ENCODE measurements around the gene KIAA1958.

DNA sequence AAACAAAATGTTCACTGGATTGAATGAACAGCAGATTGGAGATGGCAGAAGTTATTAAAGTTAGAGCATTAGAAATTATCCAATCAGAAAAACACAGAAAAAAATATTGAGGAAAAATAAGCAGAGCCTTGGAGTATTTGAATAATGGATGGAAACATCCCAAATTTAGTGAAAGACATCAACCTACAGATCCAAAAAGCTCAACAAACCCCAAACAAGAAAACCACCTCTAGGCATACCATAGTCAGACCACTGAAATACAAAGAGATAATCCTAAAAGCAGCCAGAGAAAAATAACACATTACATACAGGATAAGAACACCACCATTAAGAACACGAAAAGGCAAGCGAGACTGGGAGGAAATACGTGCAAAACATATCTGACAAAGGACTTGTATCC is 226.1 kb downstream of the KIAA1958 start:
- TF ChIP-seq, protein P1, sequence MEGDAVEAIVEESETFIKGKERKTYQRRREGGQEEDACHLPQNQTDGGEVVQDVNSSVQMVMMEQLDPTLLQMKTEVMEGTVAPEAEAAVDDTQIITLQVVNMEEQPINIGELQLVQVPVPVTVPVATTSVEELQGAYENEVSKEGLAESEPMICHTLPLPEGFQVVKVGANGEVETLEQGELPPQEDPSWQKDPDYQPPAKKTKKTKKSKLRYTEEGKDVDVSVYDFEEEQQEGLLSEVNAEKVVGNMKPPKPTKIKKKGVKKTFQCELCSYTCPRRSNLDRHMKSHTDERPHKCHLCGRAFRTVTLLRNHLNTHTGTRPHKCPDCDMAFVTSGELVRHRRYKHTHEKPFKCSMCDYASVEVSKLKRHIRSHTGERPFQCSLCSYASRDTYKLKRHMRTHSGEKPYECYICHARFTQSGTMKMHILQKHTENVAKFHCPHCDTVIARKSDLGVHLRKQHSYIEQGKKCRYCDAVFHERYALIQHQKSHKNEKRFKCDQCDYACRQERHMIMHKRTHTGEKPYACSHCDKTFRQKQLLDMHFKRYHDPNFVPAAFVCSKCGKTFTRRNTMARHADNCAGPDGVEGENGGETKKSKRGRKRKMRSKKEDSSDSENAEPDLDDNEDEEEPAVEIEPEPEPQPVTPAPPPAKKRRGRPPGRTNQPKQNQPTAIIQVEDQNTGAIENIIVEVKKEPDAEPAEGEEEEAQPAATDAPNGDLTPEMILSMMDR (IDR thresholded peaks at IDR 0.05; ENCODE audit: low read depth, low read length), result no peak
- no peak for TF ChIP-seq EZH2phosphoT487 (IDR thresholded peaks at IDR 0.05; ENCODE audit: low read depth)

Data from OCI-LY3 (cell line).